Esophagus squamous epithelium (tissue), 4 donors: ENCODE results near the gene PHLDA2.

Experiments used
- CTCF ChIP-seq, 6 experiments: fragments of 450-650 bp in 4 of 6; fragments of 200-600 bp in 2 of 6; sonication (generic) in 2 of 6; IDR thresholded peaks; one replicate each; pipeline ENCODE4 v1.5.1; 2016 to 2019; ENCODE audit warnings: antibody characterized with exemption in 6 of 6, mild to moderate bottlenecking in 4 of 6, moderate library complexity in 4 of 6
- POLR2A ChIP-seq, 4 donors: fragments of 450-650 bp; IDR thresholded peaks; one replicate each; pipeline ENCODE4 v1.6.1; 2017; ENCODE audit warnings: antibody characterized with exemption in 4 of 4, mild to moderate bottlenecking in 4 of 4, moderate library complexity in 3 of 4

GRCh38 chr11:2950825-2951224 is 21.6 kb upstream of the PHLDA2 start:
- no peak for TF ChIP-seq CTCF (IDR thresholded peaks at IDR 0.05)
- no peak for TF ChIP-seq POLR2A (IDR thresholded peaks at IDR 0.05)
